ENCODE measurements around the gene RBMS1.

DNA sequence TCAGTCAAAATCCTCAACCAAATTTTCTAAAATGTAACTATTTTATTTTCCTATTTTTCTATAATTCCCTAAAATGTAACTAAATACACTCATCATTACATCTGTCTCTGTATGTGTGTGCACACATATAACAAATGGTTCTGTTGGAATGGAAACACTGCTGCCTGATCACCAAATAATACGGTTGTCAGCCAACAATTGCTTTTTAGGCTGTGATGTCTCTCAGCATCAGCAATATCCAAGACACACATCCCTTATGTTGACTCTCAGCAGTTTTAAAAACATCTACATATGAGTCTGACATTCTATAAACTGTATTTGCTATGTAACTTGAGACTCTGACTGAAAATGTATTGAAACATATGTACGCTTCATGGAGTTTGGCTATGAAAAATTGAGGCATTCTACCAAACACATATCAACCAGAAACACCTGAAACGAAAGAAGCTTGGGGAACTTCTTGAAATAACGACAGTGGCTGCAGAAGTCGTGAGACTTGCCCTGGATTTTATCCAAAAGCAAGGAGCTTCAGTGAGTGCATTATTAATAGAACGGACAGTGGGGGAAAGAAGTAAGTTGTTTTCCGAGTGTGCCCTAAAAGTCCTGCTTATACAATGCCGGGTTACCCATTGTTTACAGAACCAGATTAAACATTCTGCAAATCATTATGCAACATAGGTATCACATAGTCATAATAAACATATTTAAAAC lies 183.3 kb downstream of the RBMS1 start:
- TF ChIP-seq, protein P1, sequence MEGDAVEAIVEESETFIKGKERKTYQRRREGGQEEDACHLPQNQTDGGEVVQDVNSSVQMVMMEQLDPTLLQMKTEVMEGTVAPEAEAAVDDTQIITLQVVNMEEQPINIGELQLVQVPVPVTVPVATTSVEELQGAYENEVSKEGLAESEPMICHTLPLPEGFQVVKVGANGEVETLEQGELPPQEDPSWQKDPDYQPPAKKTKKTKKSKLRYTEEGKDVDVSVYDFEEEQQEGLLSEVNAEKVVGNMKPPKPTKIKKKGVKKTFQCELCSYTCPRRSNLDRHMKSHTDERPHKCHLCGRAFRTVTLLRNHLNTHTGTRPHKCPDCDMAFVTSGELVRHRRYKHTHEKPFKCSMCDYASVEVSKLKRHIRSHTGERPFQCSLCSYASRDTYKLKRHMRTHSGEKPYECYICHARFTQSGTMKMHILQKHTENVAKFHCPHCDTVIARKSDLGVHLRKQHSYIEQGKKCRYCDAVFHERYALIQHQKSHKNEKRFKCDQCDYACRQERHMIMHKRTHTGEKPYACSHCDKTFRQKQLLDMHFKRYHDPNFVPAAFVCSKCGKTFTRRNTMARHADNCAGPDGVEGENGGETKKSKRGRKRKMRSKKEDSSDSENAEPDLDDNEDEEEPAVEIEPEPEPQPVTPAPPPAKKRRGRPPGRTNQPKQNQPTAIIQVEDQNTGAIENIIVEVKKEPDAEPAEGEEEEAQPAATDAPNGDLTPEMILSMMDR (IDR thresholded peaks at IDR 0.05; ENCODE audit: low read length) = no peak
- no peak for TF ChIP-seq EZH2 (optimal IDR thresholded peaks at IDR 0.05; ENCODE audit: low read depth, low read length)

Measured in MM.1S (cell line).